ENCODE data around the gene UNC5B.
"Not testable (repeated sequence)": the region's sequence is repeated elsewhere in the genome, so short reads cannot be mapped to it uniquely, and the experiment has no call there.

The UNC5B gene

DNA sequence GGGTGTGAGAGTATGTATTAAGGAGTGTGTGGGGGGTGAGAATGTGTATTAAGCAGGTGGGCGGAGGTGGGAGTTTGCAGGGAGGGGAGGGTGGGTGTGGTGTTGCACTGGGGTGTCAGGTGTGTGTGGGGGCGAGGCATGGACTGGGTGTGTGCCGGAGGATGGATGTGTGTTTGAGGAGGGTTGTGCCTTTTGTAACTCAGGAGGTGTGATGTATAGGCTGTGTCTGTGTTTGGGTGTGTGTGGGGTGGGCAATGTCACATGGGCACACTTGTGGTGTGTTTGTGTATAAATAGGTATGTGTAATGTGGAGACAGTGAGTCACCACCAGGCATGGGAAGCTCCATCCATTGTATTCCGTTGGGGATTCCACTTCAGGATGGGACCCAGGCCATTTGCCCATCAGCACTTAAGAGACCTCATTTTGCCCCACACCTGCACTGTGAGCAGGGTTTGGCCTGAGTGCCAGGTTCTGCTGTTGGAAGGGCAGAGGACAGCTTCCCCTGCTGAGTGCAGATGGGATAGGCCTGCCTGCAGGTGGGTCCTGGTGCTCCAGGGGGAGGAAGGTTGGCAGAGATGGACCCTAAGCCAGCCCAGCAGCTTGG lies 5.8 kb downstream of the UNC5B start:
- Histone ChIP-seq H3K9me3 (ENCODE audit: severe bottlenecking) (no peaks in the 10 kb centered on the region), H3K27ac (ENCODE audit: poor library complexity, severe bottlenecking) (peak overlapping the region; percentile 0), H3K4me3 (ENCODE audit: severe bottlenecking) (peak overlapping the region; percentile 32), H3K4me1 (ENCODE audit: insufficient read depth, poor library complexity, severe bottlenecking) (peaks cover 12% of the 10 kb centered on the region), H3K36me3 (ENCODE audit: low read depth) (no peaks in the 10 kb centered on the region), H3K27me3 (ENCODE audit: insufficient read depth, poor library complexity, severe bottlenecking) (no peaks in the 10 kb centered on the region)
- TF ChIP-seq, protein P1, sequence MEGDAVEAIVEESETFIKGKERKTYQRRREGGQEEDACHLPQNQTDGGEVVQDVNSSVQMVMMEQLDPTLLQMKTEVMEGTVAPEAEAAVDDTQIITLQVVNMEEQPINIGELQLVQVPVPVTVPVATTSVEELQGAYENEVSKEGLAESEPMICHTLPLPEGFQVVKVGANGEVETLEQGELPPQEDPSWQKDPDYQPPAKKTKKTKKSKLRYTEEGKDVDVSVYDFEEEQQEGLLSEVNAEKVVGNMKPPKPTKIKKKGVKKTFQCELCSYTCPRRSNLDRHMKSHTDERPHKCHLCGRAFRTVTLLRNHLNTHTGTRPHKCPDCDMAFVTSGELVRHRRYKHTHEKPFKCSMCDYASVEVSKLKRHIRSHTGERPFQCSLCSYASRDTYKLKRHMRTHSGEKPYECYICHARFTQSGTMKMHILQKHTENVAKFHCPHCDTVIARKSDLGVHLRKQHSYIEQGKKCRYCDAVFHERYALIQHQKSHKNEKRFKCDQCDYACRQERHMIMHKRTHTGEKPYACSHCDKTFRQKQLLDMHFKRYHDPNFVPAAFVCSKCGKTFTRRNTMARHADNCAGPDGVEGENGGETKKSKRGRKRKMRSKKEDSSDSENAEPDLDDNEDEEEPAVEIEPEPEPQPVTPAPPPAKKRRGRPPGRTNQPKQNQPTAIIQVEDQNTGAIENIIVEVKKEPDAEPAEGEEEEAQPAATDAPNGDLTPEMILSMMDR (IDR thresholded peaks at IDR 0.05; ENCODE audit: poor library complexity, severe bottlenecking): no peak
- ATAC-seq (ENCODE audit: low read depth) (peak; percentile 57), DNase-seq (ENCODE audit: low spot score) (peak; percentile 40)

DNA sequence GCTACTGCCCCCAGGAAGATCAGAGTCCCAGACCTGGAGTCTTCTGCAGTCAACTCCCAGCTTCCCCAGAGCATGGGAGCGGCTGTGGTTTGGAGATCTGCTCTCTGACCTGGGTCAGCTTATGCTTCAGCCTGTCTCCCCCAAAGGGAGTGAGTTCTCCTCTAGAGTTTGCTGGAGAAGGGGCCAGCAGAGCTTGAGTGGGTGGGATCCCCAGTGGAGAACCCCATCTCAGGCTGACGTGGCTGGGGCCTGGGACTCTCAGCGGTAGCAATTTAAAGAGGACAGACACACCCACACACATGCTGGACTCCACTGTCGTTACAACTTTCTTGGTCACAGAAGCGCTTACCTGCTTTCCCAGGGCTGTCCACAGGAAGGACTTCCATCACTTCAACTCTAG lies 6.3 kb downstream of the UNC5B start:
- Histone ChIP-seq H3K36me3 (ENCODE audit: low read depth) (no peaks in the 10 kb centered on the region), H3K4me1 (ENCODE audit: insufficient read depth, poor library complexity, severe bottlenecking) (peaks cover 12% of the 10 kb centered on the region), H3K9me3 (ENCODE audit: severe bottlenecking) (no peaks in the 10 kb centered on the region), H3K4me3 (ENCODE audit: severe bottlenecking) (no peak overlapping the region), H3K27ac (ENCODE audit: poor library complexity, severe bottlenecking) (no peak overlapping the region), H3K27me3 (ENCODE audit: insufficient read depth, poor library complexity, severe bottlenecking) (no peaks in the 10 kb centered on the region)
- ATAC-seq (ENCODE audit: low read depth): no peak
- TF ChIP-seq, protein P1 (IDR thresholded peaks at IDR 0.05; ENCODE audit: poor library complexity, severe bottlenecking): no peak
- peak; percentile 30 for DNase-seq (ENCODE audit: low spot score)

DNA sequence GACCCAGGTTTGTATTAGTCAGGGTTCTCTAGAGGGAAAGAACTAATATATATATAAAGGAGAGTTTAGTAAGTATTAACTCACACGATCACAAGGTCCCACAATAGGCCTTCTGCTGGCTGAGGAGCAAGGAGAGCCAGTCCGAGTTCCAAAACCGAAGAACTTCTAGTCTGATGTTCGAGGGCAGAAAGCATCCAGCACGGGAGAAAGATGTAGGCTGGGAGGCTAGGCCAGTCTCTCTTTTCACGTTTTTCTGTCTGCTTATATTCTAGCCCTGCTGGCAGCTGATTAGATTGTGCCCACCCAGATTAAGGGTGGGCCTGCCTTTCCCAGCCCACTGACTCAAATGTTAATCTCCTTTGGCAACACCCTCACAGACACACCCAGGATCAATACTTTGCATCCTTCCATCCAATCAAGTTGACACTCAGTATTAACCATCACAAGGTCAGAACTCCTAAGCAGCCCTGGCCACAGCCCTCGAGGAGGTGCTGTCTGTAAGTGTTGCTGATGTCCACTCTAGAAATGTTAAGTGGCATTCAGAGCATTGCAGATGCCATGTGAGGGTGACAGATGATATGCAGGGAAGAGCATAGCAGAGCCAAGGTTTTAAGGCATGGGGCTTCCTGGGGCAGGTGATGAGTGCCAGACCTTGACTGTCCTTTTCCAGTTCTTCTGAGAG lies 7.0 kb downstream of the UNC5B start:
- H3K27me3 ChIP-seq (ENCODE audit: insufficient read depth, poor library complexity, severe bottlenecking); H3K27ac ChIP-seq (ENCODE audit: poor library complexity, severe bottlenecking); ATAC-seq (ENCODE audit: low read depth); H3K4me3 ChIP-seq (ENCODE audit: severe bottlenecking); H3K4me1 ChIP-seq (ENCODE audit: insufficient read depth, poor library complexity, severe bottlenecking); H3K9me3 ChIP-seq (ENCODE audit: severe bottlenecking); H3K36me3 ChIP-seq (ENCODE audit: low read depth): not testable (repeated sequence)
- peak; percentile 10 for DNase-seq (ENCODE audit: low spot score)

DNA sequence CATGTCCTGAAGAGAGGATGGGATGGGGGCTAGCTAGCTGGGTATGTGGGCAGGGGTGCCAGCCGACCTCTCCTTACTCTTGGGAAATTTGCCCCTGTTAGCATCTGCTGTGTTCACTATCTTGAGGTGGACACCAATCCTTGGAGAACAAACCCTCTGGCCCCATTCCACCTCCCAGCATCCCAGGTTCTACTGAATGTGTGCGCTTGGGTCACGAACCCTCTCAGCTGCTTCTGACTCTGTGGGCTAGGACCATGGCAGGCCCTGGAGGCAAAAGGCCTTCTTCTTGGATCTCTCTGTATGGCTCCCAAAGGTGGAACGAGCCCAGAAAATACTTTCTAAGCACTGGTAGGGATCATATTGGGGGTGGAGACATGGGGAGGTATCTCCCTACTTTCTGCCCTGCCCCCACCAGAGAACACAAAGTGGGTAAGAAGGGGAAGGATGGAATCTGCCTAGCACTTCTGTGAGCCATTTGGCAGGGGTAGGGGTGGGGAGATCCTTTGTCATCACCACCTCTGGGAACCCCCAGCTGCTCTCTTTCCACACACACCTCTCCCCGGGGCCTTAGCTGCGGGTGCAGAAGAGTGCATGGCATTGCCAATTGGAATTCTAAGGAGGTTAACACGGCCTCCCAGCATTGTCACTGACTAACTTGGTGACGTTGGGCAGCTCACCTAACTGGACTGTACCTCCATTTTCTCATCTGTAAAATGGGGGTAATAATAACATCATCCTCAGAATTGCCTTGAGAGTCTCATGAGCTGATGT lies 7.7 kb downstream of the UNC5B start:
- H3K4me1 ChIP-seq (ENCODE audit: insufficient read depth, poor library complexity, severe bottlenecking): peaks cover 8% of the 10 kb centered on the region
- no peaks in the 10 kb centered on the region for H3K27me3 ChIP-seq (ENCODE audit: insufficient read depth, poor library complexity, severe bottlenecking)
- TF ChIP-seq, protein P1 (IDR thresholded peaks at IDR 0.05; ENCODE audit: poor library complexity, severe bottlenecking): no peak
- ATAC-seq (ENCODE audit: low read depth) (no peak), DNase-seq (ENCODE audit: low spot score) (peak; percentile 28)
- no peak overlapping the region for H3K4me3 ChIP-seq (ENCODE audit: severe bottlenecking)
- H3K9me3 ChIP-seq (ENCODE audit: severe bottlenecking): no peaks in the 10 kb centered on the region
- no peaks in the 10 kb centered on the region for H3K36me3 ChIP-seq (ENCODE audit: low read depth)
- no peak overlapping the region for H3K27ac ChIP-seq (ENCODE audit: poor library complexity, severe bottlenecking)

DNA sequence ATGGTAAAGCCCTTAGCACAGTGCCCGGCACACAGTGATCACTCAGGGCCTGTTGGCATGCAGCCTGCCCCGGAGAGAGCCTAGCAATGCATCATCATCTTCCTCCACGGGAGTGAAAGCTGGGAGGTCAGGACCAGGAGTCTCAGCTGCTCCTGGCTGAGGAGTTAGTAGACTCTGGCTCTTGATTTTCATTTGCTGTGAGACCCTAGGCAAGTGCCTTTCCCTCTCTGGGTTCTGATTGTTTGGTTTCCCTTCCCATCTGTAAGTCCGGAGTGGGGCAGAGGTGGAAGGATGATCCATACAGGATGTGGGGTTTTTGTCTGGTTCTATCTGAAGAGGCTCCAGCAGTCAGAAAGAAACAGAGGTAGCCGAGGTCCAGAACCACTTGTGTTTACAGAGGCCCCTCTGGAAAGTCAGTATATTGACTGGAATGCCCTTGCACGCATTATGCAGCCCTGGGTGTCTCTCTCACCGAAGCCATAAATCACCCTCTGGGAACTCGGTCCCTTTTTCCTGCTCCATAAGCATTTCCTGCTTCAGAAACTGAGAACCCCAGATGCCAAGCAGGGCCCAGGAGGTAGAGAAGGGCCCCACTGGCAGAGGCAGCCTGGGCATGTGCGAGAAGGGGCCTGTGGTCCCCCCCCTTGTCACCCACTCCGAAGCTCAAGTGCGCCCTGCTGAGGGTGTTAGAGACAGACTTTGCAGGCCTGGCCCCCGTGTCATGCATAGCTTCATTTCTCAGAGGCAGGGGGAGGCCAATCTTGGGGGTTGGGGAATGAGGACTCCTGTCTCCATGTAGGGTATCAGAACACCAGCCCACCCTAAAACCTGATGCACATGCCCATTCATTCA lies 8.5 kb downstream of the UNC5B start:
- Histone ChIP-seq H3K36me3 (ENCODE audit: low read depth) (no peaks in the 10 kb centered on the region), H3K27me3 (ENCODE audit: insufficient read depth, poor library complexity, severe bottlenecking) (no peaks in the 10 kb centered on the region), H3K9me3 (ENCODE audit: severe bottlenecking) (no peaks in the 10 kb centered on the region), H3K4me1 (ENCODE audit: insufficient read depth, poor library complexity, severe bottlenecking) (peaks cover 8% of the 10 kb centered on the region), H3K4me3 (ENCODE audit: severe bottlenecking) (no peak overlapping the region), H3K27ac (ENCODE audit: poor library complexity, severe bottlenecking) (no peak overlapping the region)
- DNase-seq (ENCODE audit: low spot score) (peak; percentile 22), ATAC-seq (ENCODE audit: low read depth) (no peak)
- TF ChIP-seq, protein P1 (IDR thresholded peaks at IDR 0.05; ENCODE audit: poor library complexity, severe bottlenecking): no peak

All from RWPE2 (cell line).